A673 (cell line): ENCODE measurements around the gene MORN1. TPM values are rescaled to one million over a fixed set of nuclear protein-coding genes. Genes with fewer than 3 reads are reported as not detected.
"Not testable (repeated sequence)": the region's sequence is repeated elsewhere in the genome, so short reads cannot be mapped to it uniquely, and the experiment has no call there.

Experiments used
- BruUV-seq: library from RNA; stranded (reverse); fragments of 400-500 nt; replicated peaks from 2 replicates; lab custom pipeline; 2021; lab: Mats Ljungman, UMichigan
- CTCF ChIA-PET: fragments of 300-600 bp; sonication (Branson Sonifier 250); formaldehyde crosslinking; loops from one replicate; lab custom pipeline; 2022; ENCODE audit warnings: antibody characterized with exemption; lab: Charles Lee
- POLR2A ChIA-PET: fragments of 300-600 bp; sonication (Branson Sonifier 250); formaldehyde crosslinking; loops from one replicate; lab custom pipeline; 2022; ENCODE audit warnings: antibody characterized with exemption; ENCODE audit not compliant: low non-redundant PET; lab: Charles Lee
- DNase-seq: peaks from one replicate; pipeline ENCODE4 v3.0.0-alpha.2; 2015; ENCODE audit warnings: low spot score
- H3K27ac ChIP-seq: fragments of 200-600 bp; sonication (generic); 2 replicates; pipeline ENCODE4 v1.5.1; 2016; ENCODE audit warnings: mixed run types, low read depth, mild to moderate bottlenecking, mixed read lengths, antibody characterized with exemption, low read length; ENCODE audit not compliant: poor library complexity, severe bottlenecking
- H3K27me3 ChIP-seq: fragments of 200-600 bp; sonication (generic); replicated peaks from 2 replicates; pipeline ENCODE4 v1.6.1; 2017; ENCODE audit warnings: mixed run types, low read depth, mild to moderate bottlenecking, mixed read lengths, antibody characterized with exemption, low read length; ENCODE audit not compliant: insufficient read depth, poor library complexity
- H3K36me3 ChIP-seq: fragments of 200-600 bp; sonication (generic); 2 replicates; pipeline ENCODE4 v1.6.1; 2016; ENCODE audit warnings: mixed run types, mild to moderate bottlenecking, mixed read lengths, antibody characterized with exemption, low read length; ENCODE audit not compliant: insufficient read depth, poor library complexity, severe bottlenecking
- H3K4me1 ChIP-seq: fragments of 200-600 bp; sonication (generic); 2 replicates; pipeline ENCODE4 v1.6.1; 2017; ENCODE audit warnings: mixed run types, mild to moderate bottlenecking, mixed read lengths, antibody characterized with exemption, low read length; ENCODE audit not compliant: insufficient read depth, poor library complexity, severe bottlenecking
- H3K4me3 ChIP-seq: fragments of 200-600 bp; sonication (generic); 2 replicates; pipeline ENCODE4 v1.5.1; 2016; ENCODE audit warnings: low read depth, mixed run types, mild to moderate bottlenecking, mixed read lengths, low read length; ENCODE audit not compliant: poor library complexity, severe bottlenecking
- H3K9me3 ChIP-seq: fragments of 200-600 bp; sonication (generic); 2 replicates; pipeline ENCODE4 v1.6.1; 2016; ENCODE audit warnings: mixed run types, low read depth, mild to moderate bottlenecking, mixed read lengths, antibody characterized with exemption, low read length; ENCODE audit not compliant: poor library complexity, severe bottlenecking
- EZH2 ChIP-seq: fragments of 200-600 bp; sonication (generic); IDR thresholded peaks from 2 replicates; pipeline ENCODE4 v1.6.1; 2017; ENCODE audit warnings: borderline replicate concordance, low read depth, mild to moderate bottlenecking, mixed read lengths, antibody characterized with exemption, low read length; ENCODE audit not compliant: poor library complexity, severe bottlenecking
- intact Hi-C: fragments of 100-400 bp; cut with micrococcal nuclease; formaldehyde crosslinking; loops from one replicate; pipeline ENCODE4 v1.10.0; 2022; ENCODE audit not compliant: unreplicated experiment
- total RNA-seq: library from RNA; stranded (reverse); gene quantifications from 2 replicates; pipeline ENCODE4 v1.2.3, GENCODE V29; 2021
- TF ChIP-seq, protein P1 (sequence below): fragments of 300-800, 200-600 bp; sonication (generic); conservative IDR thresholded peaks from 2 replicates; pipeline ENCODE4 v1.5.1; 2017; ENCODE audit warnings: low read depth, mild to moderate bottlenecking, antibody characterized with exemption, low read length, moderate library complexity, mixed read lengths

MORN1 gene
- total RNA-seq, 1 experiment from 2014 or later, result 24.7 TPM

DNA sequence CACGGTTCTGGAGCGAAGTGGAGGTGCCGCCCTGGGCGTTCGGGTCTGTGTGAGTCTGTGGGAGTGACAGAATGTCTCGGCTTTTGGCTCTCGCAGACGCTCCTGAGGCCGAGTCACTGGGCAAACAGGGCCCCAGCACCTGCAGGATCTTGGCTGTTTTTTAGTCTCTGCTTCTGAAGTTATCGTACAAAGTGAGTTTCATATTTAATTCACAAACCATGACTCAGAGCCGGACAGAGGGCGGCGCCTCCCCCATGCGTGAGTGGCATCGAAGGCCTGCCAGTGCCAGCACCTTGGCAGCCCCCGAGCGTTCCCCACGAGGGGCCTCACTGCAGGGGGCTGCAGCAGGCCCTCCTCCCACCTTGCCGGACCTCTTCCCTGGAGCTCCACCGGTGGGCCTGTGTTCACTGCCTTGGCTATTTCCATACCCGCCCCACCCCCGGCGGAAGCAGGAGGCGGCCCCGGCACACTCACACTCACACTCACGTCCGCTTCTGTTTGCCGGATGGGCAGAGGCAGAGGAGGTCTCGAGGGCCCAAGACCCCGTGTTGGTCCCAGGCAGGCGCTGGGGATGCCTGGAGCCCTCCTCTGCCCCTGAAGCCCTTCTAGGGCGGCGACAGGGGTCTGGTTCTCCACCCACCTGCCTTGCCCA is 56.3 kb downstream of the MORN1 start:
- CTCF ChIA-PET, result no interaction called here

DNA sequence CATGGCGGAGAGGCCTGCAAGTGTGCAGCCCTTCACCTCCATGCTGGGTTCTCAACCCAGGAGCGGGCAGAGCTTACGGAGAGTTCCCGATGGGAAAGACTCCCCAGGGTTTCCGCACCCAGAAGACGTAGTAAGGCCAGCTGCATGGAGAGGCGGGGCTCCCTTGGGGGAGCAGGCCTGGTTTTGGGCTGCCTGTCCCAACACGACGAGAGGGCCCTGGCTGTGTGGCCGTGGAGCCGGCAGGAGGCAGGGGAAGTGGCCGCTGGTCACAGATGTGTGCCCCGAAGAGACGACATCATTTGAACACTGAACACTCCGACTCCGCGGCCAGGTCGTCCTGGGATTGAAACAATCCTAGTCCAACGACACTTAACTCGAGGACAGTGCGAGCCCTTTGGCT is 57.0 kb downstream of the MORN1 start:
- BruUV-seq, result no TSS peak
- ChIA-PET CTCF (no interaction called here), POLR2A (no interaction called here)
- no peak for DNase-seq
- intact Hi-C loops, result no loop called here
- Histone ChIP-seq H3K27me3 (no peaks in the 10 kb centered on the region), H3K27ac (no peak overlapping the region), H3K36me3 (no peaks in the 10 kb centered on the region), H3K4me3 (no peak overlapping the region), H3K4me1 (no peaks in the 10 kb centered on the region), H3K9me3 (no peaks in the 10 kb centered on the region)
- no peak for TF ChIP-seq EZH2
- TF ChIP-seq, protein P1, sequence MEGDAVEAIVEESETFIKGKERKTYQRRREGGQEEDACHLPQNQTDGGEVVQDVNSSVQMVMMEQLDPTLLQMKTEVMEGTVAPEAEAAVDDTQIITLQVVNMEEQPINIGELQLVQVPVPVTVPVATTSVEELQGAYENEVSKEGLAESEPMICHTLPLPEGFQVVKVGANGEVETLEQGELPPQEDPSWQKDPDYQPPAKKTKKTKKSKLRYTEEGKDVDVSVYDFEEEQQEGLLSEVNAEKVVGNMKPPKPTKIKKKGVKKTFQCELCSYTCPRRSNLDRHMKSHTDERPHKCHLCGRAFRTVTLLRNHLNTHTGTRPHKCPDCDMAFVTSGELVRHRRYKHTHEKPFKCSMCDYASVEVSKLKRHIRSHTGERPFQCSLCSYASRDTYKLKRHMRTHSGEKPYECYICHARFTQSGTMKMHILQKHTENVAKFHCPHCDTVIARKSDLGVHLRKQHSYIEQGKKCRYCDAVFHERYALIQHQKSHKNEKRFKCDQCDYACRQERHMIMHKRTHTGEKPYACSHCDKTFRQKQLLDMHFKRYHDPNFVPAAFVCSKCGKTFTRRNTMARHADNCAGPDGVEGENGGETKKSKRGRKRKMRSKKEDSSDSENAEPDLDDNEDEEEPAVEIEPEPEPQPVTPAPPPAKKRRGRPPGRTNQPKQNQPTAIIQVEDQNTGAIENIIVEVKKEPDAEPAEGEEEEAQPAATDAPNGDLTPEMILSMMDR, result no peak

More for the DNA sequence above, 56.3 kb downstream of the MORN1 start:
- BruUV-seq, result no TSS peak
- H3K4me1 ChIP-seq, result no peaks in the 10 kb centered on the region
- DNase-seq, result no peak
- TF ChIP-seq EZH2, result no peak
- TF ChIP-seq, protein P1, result no peak
- no peaks in the 10 kb centered on the region for H3K9me3 ChIP-seq
- POLR2A ChIA-PET, result no interaction called here
- no peak overlapping the region for H3K27ac ChIP-seq
- no peaks in the 10 kb centered on the region for H3K27me3 ChIP-seq
- H3K4me3 ChIP-seq, result no peak overlapping the region
- no peaks in the 10 kb centered on the region for H3K36me3 ChIP-seq
- intact Hi-C loops, result no loop called here

DNA sequence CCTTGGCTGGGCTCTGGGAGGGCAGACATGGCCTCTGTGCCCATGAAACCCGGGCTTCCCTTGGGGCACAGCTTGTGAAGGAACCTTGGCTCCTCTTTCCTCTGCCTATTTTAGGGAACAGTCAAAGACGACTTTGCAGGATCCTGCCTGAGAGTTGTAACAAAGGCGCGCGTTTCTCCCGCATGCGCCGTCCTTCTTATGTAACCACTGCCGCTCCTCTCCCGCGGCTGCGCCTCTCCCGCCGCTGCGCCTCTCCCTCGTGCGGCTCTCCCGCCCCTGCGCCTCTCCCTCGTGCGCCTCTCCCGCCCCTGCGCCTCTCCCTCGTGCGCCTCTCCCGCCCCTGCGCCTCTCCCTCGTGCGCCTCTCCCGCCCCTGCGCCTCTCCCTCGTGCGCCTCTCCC is 59.8 kb downstream of the MORN1 start:
- H3K27me3 ChIP-seq, DNase-seq, POLR2A ChIA-PET, H3K9me3 ChIP-seq, BruUV-seq, H3K4me3 ChIP-seq, intact Hi-C loops, H3K36me3 ChIP-seq, CTCF ChIA-PET, H3K4me1 ChIP-seq, H3K27ac ChIP-seq: not testable (repeated sequence)

DNA sequence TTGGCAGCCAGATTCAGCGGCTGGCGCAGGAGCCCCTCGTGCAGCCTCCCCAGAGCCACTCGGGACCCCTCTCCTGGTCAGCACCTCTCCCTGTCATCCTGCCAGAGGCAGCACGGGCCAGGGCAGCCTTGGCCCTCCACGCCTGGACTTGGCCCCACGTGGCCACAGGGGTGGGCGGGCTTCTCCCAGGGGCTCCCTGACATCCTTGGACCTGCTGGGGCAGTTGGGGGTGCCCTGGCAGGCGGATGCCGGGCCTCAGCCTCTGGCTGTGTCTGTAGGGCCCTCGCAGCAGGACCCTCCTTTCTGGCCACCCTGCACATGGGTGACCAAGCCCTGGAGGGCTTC is 60.2 kb downstream of the MORN1 start:
- BruUV-seq, result no TSS peak
- intact Hi-C loops, result no loop called here
- TF ChIP-seq, protein P1, result no peak
- no peak for TF ChIP-seq EZH2
- no peak for DNase-seq
- Histone ChIP-seq H3K4me3 (no peak overlapping the region), H3K27me3 (no peaks in the 10 kb centered on the region), H3K27ac (no peak overlapping the region), H3K9me3 (no peaks in the 10 kb centered on the region), H3K36me3 (no peaks in the 10 kb centered on the region), H3K4me1 (no peaks in the 10 kb centered on the region)
- ChIA-PET POLR2A (no interaction called here), CTCF (no interaction called here)
